ENCODE results near the gene TMEM165.

TMEM165 gene

DNA sequence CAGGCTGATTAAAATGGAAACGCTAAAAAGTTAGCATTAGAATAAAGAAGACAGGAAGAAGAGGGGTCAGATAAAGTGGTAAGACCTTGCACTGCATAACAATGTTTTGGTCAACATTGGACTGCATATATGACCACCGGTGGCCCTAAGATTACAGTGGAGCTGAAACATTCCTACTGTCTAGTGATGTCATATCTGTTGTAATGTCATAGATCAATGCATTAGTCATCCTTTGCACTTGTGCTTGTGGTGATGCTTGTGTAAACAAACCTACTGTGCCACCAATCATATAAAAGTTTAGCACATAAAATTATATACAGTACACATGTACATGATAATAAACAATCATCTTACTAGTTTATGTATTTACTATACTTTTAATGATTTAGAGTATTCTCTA lies 73.0 kb downstream of the TMEM165 start:
- Histone ChIP-seq H3K4me1 (no peaks in the 10 kb centered on the region), H3K27me3 (no peaks in the 10 kb centered on the region), H3K4me3 (ENCODE audit: low read depth, low read length) (no peak overlapping the region), H3K36me3 (peaks cover 8% of the 10 kb centered on the region), H3K9me3 (no peaks in the 10 kb centered on the region)
- DNase-seq = no peak
- TF ChIP-seq, protein P1, sequence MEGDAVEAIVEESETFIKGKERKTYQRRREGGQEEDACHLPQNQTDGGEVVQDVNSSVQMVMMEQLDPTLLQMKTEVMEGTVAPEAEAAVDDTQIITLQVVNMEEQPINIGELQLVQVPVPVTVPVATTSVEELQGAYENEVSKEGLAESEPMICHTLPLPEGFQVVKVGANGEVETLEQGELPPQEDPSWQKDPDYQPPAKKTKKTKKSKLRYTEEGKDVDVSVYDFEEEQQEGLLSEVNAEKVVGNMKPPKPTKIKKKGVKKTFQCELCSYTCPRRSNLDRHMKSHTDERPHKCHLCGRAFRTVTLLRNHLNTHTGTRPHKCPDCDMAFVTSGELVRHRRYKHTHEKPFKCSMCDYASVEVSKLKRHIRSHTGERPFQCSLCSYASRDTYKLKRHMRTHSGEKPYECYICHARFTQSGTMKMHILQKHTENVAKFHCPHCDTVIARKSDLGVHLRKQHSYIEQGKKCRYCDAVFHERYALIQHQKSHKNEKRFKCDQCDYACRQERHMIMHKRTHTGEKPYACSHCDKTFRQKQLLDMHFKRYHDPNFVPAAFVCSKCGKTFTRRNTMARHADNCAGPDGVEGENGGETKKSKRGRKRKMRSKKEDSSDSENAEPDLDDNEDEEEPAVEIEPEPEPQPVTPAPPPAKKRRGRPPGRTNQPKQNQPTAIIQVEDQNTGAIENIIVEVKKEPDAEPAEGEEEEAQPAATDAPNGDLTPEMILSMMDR (IDR thresholded peaks at IDR 0.05; ENCODE audit: low read depth, low read length) = no peak

DNA sequence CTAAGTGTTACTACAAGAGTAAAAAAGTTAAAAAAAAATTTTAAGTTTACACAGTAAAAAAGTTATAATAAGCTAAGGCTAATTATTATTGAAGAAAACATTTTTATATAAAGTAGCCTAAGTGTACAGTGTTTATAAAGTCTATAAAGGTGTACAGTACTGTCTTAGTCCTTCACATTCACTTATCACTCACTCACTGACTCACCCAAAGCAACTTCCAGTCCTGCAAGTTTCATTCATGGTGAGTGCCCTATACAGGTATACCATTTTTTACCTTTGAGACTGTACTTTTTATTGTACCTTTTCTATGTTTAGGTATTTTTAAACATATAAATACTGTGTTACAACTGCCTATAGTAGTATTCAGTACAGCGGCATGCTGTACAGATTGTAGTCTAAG lies 74.2 kb downstream of the TMEM165 start:
- TF ChIP-seq, protein P1 (IDR thresholded peaks at IDR 0.05; ENCODE audit: low read depth, low read length) = no peak
- no peaks in the 10 kb centered on the region for H3K4me1 ChIP-seq
- H3K9me3 ChIP-seq = no peaks in the 10 kb centered on the region
- no peak overlapping the region for H3K4me3 ChIP-seq (ENCODE audit: low read depth, low read length)
- DNase-seq = no peak
- no peaks in the 10 kb centered on the region for H3K27me3 ChIP-seq
- peaks cover 13% of the 10 kb centered on the region for H3K36me3 ChIP-seq

Measured in BE2C (cell line).